HepG2 (cell line): ENCODE data around the gene PRDX5.

Experiments
- HDAC1 ChIP-seq: sonication (generic); formaldehyde crosslinking; IDR thresholded peaks from 2 replicates; pipeline ENCODE4 v1.5.1; 2020; ENCODE audit warnings: mild to moderate bottlenecking, missing genetic modification reagents
- HNRNPK ChIP-seq: fragments of 200-400 bp; formaldehyde crosslinking; IDR thresholded peaks from 2 replicates; pipeline ENCODE4 v1.6.1; 2018; ENCODE audit warnings: low read length, low read depth, moderate library complexity, mild to moderate bottlenecking; ENCODE audit not compliant: poor library complexity, severe bottlenecking
- YEATS4 ChIP-seq: sonication (generic); formaldehyde crosslinking; IDR thresholded peaks from 2 replicates; pipeline ENCODE4 v1.4.0; 2020; ENCODE audit warnings: missing genetic modification reagents, borderline replicate concordance
- ZNF207 ChIP-seq: fragments of 450-650 bp; IDR thresholded peaks from 2 replicates; pipeline ENCODE4 v1.6.1; 2016; ENCODE audit warnings: antibody characterized with exemption, borderline replicate concordance
- TF ChIP-seq, protein P1 (sequence below): sonication (generic); formaldehyde crosslinking; IDR thresholded peaks from 2 replicates; pipeline ENCODE4 v1.5.0; 2020; ENCODE audit warnings: mild to moderate bottlenecking, missing genetic modification reagents, moderate library complexity
- TF ChIP-seq, protein P2 (sequence below): sonication (generic); formaldehyde crosslinking; conservative IDR thresholded peaks from 2 replicates; pipeline ENCODE4 v1.4.0; 2020; ENCODE audit warnings: missing genetic modification reagents
- TF ChIP-seq, protein P3 (sequence below), 2 experiments: IDR thresholded peaks; 2 replicates each; pipeline ENCODE4 v1.6.1; 2011 to 2012; ENCODE audit warnings: low read length in 2 of 2, borderline replicate concordance in 1 of 2, low read depth in 1 of 2, mild to moderate bottlenecking in 1 of 2, moderate library complexity in 1 of 2

DNA sequence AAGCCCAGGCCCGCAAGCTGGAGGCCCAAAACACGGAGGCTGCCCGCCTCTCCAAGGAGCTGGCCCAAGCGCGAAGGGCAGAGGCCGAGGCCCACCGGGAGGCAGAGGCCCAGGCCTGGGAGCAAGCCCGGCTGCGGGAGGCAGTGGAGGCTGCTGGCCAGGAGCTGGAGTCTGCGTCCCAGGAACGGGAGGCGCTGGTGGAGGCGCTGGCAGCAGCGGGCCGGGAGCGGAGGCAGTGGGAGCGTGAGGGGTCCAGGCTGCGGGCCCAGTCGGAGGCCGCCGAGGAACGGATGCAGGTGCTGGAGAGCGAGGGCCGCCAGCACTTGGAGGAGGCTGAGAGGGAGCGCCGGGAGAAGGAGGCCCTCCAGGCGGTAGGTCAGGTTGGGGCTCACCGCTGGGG lies 26.9 kb downstream of the PRDX5 start:
- TF ChIP-seq YEATS4 (CRISPR knock-in tag) (no peak), ZNF207 (no peak), HNRNPK (no peak), HDAC1 (CRISPR knock-in tag) (no peak)
- TF ChIP-seq, protein P1, sequence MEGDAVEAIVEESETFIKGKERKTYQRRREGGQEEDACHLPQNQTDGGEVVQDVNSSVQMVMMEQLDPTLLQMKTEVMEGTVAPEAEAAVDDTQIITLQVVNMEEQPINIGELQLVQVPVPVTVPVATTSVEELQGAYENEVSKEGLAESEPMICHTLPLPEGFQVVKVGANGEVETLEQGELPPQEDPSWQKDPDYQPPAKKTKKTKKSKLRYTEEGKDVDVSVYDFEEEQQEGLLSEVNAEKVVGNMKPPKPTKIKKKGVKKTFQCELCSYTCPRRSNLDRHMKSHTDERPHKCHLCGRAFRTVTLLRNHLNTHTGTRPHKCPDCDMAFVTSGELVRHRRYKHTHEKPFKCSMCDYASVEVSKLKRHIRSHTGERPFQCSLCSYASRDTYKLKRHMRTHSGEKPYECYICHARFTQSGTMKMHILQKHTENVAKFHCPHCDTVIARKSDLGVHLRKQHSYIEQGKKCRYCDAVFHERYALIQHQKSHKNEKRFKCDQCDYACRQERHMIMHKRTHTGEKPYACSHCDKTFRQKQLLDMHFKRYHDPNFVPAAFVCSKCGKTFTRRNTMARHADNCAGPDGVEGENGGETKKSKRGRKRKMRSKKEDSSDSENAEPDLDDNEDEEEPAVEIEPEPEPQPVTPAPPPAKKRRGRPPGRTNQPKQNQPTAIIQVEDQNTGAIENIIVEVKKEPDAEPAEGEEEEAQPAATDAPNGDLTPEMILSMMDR, result no peak
- TF ChIP-seq, protein P2, sequence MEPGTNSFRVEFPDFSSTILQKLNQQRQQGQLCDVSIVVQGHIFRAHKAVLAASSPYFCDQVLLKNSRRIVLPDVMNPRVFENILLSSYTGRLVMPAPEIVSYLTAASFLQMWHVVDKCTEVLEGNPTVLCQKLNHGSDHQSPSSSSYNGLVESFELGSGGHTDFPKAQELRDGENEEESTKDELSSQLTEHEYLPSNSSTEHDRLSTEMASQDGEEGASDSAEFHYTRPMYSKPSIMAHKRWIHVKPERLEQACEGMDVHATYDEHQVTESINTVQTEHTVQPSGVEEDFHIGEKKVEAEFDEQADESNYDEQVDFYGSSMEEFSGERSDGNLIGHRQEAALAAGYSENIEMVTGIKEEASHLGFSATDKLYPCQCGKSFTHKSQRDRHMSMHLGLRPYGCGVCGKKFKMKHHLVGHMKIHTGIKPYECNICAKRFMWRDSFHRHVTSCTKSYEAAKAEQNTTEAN (CRISPR knock-in tag), result no peak
- TF ChIP-seq, protein P3, sequence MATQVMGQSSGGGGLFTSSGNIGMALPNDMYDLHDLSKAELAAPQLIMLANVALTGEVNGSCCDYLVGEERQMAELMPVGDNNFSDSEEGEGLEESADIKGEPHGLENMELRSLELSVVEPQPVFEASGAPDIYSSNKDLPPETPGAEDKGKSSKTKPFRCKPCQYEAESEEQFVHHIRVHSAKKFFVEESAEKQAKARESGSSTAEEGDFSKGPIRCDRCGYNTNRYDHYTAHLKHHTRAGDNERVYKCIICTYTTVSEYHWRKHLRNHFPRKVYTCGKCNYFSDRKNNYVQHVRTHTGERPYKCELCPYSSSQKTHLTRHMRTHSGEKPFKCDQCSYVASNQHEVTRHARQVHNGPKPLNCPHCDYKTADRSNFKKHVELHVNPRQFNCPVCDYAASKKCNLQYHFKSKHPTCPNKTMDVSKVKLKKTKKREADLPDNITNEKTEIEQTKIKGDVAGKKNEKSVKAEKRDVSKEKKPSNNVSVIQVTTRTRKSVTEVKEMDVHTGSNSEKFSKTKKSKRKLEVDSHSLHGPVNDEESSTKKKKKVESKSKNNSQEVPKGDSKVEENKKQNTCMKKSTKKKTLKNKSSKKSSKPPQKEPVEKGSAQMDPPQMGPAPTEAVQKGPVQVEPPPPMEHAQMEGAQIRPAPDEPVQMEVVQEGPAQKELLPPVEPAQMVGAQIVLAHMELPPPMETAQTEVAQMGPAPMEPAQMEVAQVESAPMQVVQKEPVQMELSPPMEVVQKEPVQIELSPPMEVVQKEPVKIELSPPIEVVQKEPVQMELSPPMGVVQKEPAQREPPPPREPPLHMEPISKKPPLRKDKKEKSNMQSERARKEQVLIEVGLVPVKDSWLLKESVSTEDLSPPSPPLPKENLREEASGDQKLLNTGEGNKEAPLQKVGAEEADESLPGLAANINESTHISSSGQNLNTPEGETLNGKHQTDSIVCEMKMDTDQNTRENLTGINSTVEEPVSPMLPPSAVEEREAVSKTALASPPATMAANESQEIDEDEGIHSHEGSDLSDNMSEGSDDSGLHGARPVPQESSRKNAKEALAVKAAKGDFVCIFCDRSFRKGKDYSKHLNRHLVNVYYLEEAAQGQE (IDR thresholded peaks at IDR 0.05; ENCODE audit: borderline replicate concordance in 1 of 2, low read depth in 1 of 2, low read length in 2 of 2), result no peak
